Measurements from ENCODE around the gene TBC1D22B. TPM values are rescaled to one million over a fixed set of nuclear protein-coding genes. Genes with fewer than 3 reads are reported as not detected.

Gene TBC1D22B
- total RNA-seq, 3 donors from 2014 or later, result 13.0 to 13.5 (median 13.2) TPM

DNA sequence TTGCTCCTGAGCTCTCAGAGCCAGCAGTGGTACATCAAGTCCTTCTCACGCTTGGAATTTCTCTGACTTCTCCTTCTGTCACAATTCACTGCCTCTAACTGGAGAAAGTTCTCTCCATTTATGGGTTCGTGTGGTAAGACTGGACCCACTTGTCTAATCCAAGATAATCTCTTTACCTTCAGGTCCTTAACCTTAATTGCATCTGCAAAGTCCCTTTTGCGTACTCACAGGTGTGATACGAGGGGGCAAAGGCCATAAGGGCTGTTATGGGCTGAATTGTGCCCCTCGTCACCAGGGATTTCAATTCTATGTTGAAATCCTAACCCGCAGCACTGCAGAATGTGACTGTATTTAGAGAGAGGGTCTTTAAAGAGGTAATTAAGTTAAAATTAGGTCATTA is 27.5 kb upstream of the TBC1D22B start:
- H3K9me3 Mint-ChIP-seq, result no peaks in the 10 kb centered on the region
- no peaks in the 10 kb centered on the region for H3K36me3 Mint-ChIP-seq (ENCODE audit: insufficient read depth)
- no peak overlapping the region for H3K4me3 Mint-ChIP-seq
- no peaks in the 10 kb centered on the region for H3K27me3 Mint-ChIP-seq (ENCODE audit: low read depth)
- ATAC-seq (no peak), DNase-seq (no peak)
- H3K4me1 Mint-ChIP-seq (ENCODE audit: low read depth), result peaks cover 2% of the 10 kb centered on the region

DNA sequence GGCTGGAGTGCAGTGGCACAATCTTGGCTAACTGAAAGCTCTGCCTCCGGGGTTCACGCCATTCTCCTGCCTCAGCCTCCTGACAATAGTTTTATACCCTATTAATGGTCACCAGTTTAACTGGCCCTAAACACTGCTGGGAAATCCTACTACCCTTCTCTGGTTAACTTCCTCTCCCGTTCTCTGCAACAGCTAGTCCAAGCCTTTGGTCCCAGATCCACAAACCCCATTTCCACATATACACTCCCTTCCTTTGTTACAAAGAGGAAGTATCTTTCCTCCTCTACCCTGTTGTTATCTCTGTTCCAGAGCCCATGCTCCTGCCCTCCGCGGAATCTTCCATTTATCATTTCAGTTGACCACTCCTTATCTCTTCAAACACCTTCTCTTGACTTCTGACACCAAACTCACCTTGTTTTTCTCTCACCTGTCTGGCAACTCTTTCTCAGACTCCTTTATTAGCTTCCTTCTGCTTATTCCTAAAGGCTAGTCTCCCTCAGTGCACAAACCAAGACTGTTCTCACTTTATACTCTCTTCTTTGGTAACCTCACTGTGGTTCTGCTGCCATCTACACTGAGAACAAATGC is 25.0 kb upstream of the TBC1D22B start:
- Mint-ChIP-seq H3K4me3 (no peak overlapping the region), H3K27me3 (ENCODE audit: low read depth) (no peaks in the 10 kb centered on the region)

DNA sequence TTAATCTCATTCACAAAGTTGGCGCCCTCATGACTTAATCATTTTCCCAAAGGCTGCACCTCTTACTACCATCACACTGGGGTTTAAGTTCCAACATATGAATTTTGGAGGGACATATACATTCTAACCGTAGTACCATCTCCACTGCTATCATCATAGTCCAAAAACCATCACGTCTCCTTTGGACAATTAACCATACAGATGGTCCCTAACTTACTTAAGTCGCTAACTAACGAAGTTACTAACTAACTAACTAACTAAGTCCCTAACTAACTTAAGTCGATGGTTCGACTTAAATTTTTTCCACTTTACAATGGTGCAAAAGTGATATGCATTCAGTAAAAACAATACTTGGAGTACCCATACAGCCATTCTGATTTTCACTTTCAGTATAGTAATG is 24.0 kb upstream of the TBC1D22B start:
- DNase-seq, result no peak
- Mint-ChIP-seq H3K4me3 (no peak overlapping the region), H3K27me3 (ENCODE audit: low read depth) (no peaks in the 10 kb centered on the region), H3K36me3 (ENCODE audit: insufficient read depth) (no peaks in the 10 kb centered on the region), H3K9me3 (no peaks in the 10 kb centered on the region), H3K4me1 (ENCODE audit: low read depth) (peaks cover 4% of the 10 kb centered on the region)
- ATAC-seq, result no peak

More for the DNA sequence above, 25.0 kb upstream of the TBC1D22B start:
- peaks cover 2% of the 10 kb centered on the region for H3K4me1 Mint-ChIP-seq (ENCODE audit: low read depth)
- ATAC-seq (no peak), DNase-seq (no peak)
- no peaks in the 10 kb centered on the region for H3K36me3 Mint-ChIP-seq (ENCODE audit: insufficient read depth)
- no peaks in the 10 kb centered on the region for H3K9me3 Mint-ChIP-seq

DNA sequence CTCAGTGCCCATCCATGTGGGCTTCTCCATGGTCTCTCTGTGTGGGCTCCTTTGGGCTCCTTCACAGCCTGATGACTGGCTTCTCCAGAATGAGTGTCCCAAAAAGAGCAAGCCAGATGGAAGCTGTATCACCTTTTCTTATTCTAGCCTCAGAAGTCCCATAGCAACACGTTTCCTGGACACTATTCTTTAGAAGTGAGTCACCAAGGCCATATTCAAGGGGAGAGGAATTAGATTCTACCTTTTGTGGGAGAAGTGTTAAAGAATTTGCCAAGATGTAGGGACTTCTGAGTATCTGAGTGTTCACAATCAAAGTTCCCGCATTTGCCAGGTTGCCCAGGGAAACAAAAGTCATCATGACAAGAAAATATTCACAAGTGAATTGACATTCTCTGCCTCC is 20.7 kb upstream of the TBC1D22B start:
- Mint-ChIP-seq H3K4me3 (no peak overlapping the region), H3K4me1 (ENCODE audit: low read depth) (peaks cover 16% of the 10 kb centered on the region), H3K9me3 (no peaks in the 10 kb centered on the region), H3K36me3 (ENCODE audit: insufficient read depth) (no peaks in the 10 kb centered on the region), H3K27me3 (ENCODE audit: low read depth) (no peaks in the 10 kb centered on the region)
- ATAC-seq, result no peak
- DNase-seq, result no peak

DNA sequence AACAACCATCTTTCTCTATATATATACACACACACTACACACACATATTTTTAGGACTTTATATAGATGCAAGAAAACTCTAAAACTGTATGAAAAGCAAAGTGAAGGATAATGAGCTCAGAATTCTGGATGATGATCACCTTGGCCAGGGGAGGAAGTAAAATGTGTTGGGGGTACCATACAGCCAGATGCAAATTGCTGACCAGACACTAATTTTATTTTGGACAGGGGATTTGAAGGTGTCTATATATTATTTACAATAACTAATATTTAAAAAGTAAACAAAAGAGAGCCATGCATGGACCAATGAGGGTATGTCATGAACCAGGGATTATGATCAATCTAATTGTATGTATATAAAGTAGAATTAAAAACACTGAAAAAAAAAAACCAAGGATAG is 19.8 kb upstream of the TBC1D22B start:
- Mint-ChIP-seq H3K4me1 (ENCODE audit: low read depth) (peaks cover 25% of the 10 kb centered on the region), H3K36me3 (ENCODE audit: insufficient read depth) (no peaks in the 10 kb centered on the region), H3K4me3 (no peak overlapping the region), H3K27me3 (ENCODE audit: low read depth) (no peaks in the 10 kb centered on the region), H3K9me3 (no peaks in the 10 kb centered on the region)
- DNase-seq, result no peak
- ATAC-seq, result no peak

DNA sequence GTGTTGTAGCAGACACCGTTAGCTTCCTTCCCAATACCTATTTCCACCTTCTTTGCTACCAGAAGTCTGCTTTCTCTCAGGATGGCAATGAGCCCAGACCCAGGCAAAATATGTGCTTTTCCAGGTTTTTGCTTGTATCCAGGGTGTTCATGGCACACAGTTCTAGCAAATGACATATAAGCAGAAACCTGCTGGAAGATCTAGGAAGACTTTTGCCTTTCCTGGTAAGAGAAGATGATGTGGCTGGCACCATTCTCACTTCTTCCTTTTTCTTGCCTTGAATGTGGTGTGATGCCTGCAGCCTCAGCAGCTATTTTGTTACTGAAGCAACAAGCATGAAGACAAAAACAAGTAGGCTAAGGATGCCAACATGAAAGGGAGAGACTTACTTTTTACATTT is 19.2 kb upstream of the TBC1D22B start:
- H3K27me3 Mint-ChIP-seq (ENCODE audit: low read depth), result no peaks in the 10 kb centered on the region
- DNase-seq (no peak), ATAC-seq (no peak)
- H3K9me3 Mint-ChIP-seq, result no peaks in the 10 kb centered on the region
- peaks cover 25% of the 10 kb centered on the region for H3K4me1 Mint-ChIP-seq (ENCODE audit: low read depth)
- H3K4me3 Mint-ChIP-seq, result no peak overlapping the region
- no peaks in the 10 kb centered on the region for H3K36me3 Mint-ChIP-seq (ENCODE audit: insufficient read depth)

DNA sequence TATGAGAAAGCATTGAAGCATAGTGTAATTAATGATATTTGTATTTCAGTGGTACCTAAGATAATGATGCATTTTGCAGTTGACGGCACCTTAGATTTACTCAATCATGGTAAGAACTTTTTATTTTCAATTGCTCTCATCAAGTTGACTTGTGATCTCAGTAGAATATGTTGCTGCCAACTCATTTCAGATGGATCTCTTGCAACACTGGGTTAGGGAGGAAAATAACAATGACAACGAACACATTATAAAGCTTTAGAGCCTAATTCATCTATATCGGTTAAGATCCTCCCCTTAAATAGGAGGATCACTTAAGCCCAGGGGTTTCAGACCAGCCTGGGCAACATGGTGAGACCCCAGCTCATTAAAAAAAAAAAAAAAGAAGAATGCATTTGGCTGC is 18.0 kb upstream of the TBC1D22B start:
- H3K27me3 Mint-ChIP-seq (ENCODE audit: low read depth), result no peaks in the 10 kb centered on the region
- H3K9me3 Mint-ChIP-seq, result no peaks in the 10 kb centered on the region
- DNase-seq, result no peak
- no peak overlapping the region for H3K4me3 Mint-ChIP-seq
- no peak for ATAC-seq
- H3K4me1 Mint-ChIP-seq (ENCODE audit: low read depth), result peaks cover 25% of the 10 kb centered on the region
- H3K36me3 Mint-ChIP-seq (ENCODE audit: insufficient read depth), result no peaks in the 10 kb centered on the region

DNA sequence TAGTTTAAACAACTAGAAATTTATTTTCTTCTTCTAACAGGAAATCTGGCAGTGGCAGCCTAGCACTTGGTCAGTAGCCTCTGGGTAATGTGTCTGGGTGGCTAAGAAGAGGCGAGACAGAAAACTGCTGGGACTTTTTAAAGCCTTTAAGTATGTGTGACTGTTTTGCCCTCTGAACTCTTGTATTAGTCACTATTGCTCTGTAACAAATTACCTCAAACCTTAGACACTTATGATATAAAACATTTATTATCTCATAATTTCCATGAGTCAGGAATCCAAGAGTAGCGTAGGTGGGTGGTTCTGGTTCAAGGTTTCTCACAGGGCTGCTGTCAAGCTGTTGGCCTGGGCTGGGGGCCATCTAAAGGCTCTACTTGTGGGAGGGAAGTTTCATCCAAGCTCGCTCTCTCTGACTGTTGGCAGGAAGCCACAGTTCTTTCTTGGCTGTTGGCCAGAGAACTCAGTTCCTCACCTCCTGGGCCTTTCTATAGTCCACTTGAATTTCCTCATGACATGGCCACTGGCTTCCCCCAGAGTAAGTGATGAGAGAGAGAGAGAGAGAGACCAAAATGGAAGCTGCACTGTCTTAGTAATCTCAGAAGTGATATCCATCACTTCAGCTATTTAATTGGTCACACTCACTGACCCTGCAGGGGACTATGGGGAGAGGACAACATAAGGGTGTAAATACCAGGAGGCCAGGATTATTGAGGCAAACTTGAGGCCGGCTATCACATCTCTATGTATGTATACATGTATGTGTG is 17.4 kb upstream of the TBC1D22B start:
- Mint-ChIP-seq H3K27me3 (ENCODE audit: low read depth) (no peaks in the 10 kb centered on the region), H3K4me3 (peak overlapping the region; percentile 27), H3K4me1 (ENCODE audit: low read depth) (peaks cover 25% of the 10 kb centered on the region), H3K36me3 (ENCODE audit: insufficient read depth) (no peaks in the 10 kb centered on the region), H3K9me3 (no peaks in the 10 kb centered on the region)
- ATAC-seq (peak; percentile 95 to 96), DNase-seq (peak; percentile 64)

DNA sequence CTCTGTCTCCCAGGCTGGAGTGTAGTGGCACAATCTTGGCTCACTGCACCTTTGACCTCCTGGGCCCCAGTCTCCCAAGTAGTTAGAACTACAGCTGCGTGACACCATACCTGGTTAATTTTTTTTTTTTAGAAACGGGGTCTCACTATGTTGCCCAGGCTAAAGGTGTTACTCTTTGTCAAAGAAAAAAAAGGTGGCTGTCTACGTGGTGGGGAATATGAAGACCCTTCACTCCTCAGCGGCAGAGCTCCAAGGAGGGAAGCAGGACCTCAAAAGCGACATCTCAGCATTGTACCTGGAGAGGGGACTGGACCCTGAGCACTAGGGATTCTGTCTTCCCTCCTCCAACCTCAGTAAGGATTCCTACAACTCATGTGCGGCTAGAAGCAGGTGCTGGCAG is 16.4 kb upstream of the TBC1D22B start:
- no peaks in the 10 kb centered on the region for H3K36me3 Mint-ChIP-seq (ENCODE audit: insufficient read depth)
- no peaks in the 10 kb centered on the region for H3K27me3 Mint-ChIP-seq (ENCODE audit: low read depth)
- peaks cover 25% of the 10 kb centered on the region for H3K4me1 Mint-ChIP-seq (ENCODE audit: low read depth)
- H3K4me3 Mint-ChIP-seq, result no peak overlapping the region
- no peaks in the 10 kb centered on the region for H3K9me3 Mint-ChIP-seq
- DNase-seq (no peak), ATAC-seq (no peak)

DNA sequence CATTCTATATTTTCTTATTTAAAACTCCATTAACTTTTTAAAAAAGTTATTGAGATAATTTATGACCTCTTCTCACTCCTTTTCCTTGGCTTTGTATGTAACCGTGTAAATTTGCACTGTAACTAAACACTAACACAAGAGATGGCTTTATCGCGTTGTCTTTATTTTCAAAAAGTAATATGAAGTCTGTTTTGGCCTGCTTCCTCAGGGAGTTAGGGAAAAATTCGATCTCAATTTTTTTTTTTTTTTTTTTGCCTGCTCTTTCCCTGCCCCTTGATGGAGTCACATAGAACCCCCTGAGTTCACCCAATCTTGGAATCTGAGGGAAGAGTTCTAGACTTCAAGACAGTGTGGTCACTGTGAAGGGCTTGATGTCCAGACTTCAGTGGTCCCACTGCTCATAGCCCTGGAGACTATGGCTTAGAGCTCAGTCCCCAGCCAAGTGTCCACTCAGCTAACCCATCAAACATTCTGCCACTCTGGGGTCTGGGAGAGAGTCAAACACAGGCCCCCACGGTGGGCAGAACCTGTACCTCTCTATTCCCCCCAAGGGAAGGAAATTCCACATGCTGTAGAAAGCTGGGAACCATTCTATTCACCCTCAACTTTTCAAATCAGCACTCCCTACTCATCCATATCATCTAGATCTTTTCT is 15.7 kb upstream of the TBC1D22B start:
- peaks cover 25% of the 10 kb centered on the region for H3K4me1 Mint-ChIP-seq (ENCODE audit: low read depth)
- no peak overlapping the region for H3K4me3 Mint-ChIP-seq
- ATAC-seq (no peak), DNase-seq (no peak)
- H3K27me3 Mint-ChIP-seq (ENCODE audit: low read depth), result no peaks in the 10 kb centered on the region
- H3K9me3 Mint-ChIP-seq, result no peaks in the 10 kb centered on the region
- H3K36me3 Mint-ChIP-seq (ENCODE audit: insufficient read depth), result no peaks in the 10 kb centered on the region

DNA sequence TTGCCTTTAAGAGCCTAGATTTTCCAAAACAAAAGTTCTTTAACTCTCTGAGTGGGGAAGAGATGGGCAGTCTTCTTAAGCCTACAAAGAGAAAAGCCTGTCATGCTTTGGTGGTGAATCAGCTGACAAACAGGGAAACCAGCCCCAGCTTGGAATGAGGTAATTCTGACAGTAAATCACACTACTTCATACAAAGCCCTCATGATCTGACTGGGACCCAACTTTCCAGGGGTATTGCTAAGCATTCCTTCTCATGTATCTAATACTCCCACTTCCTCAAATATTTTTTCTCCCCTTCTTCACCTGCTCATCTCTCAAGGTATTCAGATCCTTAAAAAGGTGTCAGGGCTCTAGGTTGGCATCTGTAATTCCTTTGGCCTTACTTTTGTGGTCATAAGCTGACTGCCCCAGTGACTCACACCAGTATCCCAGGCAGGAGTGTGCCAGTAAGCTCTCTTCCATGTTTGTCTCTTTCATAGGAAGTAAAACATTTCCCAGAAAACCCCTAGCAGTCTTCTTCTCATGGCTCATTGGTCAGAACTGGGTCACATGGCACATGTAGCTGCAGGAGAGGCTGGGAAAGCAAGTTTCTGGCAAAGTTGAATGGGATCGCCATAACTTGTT is 15.0 kb upstream of the TBC1D22B start:
- no peak for ATAC-seq
- Mint-ChIP-seq H3K9me3 (no peaks in the 10 kb centered on the region), H3K4me1 (ENCODE audit: low read depth) (peaks cover 25% of the 10 kb centered on the region), H3K36me3 (ENCODE audit: insufficient read depth) (no peaks in the 10 kb centered on the region), H3K4me3 (no peak overlapping the region), H3K27me3 (ENCODE audit: low read depth) (no peaks in the 10 kb centered on the region)
- DNase-seq, result no peak

DNA sequence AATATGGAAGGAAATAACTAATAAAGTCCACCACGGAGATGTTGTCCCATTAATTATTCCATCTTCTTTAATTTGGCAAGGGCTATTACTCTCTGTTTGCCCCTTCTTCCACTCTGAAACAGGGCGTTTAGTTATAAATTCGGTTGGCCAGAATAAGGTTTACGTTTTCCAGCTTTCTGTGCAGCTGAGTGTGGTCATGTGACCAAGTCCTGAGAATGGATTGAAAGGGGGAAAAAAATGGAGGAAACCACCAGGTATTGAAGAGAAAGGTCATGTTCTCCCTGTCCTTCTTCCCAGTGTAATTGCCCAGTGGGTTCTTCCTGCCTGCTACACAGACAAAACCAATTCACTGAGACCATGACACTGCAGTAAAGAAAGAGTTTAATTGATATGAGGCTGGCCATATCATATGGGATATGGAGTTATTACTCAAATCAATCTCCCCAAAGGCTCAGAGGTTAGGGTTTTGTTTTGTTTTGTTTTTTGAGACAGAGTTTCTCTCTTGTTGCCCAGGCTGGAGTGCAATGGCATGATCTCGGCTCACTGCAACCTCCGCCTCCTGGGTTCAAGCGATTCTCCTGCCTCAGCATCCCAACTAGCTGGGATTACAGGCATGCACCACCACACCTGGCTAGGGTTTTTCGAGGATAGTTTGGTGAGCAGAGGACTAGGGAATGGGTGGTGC is 14.3 kb upstream of the TBC1D22B start:
- Mint-ChIP-seq H3K4me3 (no peak overlapping the region), H3K4me1 (ENCODE audit: low read depth) (peaks cover 24% of the 10 kb centered on the region), H3K27me3 (ENCODE audit: low read depth) (no peaks in the 10 kb centered on the region), H3K9me3 (no peaks in the 10 kb centered on the region), H3K36me3 (ENCODE audit: insufficient read depth) (no peaks in the 10 kb centered on the region)
- DNase-seq (no peak), ATAC-seq (no peak)

DNA sequence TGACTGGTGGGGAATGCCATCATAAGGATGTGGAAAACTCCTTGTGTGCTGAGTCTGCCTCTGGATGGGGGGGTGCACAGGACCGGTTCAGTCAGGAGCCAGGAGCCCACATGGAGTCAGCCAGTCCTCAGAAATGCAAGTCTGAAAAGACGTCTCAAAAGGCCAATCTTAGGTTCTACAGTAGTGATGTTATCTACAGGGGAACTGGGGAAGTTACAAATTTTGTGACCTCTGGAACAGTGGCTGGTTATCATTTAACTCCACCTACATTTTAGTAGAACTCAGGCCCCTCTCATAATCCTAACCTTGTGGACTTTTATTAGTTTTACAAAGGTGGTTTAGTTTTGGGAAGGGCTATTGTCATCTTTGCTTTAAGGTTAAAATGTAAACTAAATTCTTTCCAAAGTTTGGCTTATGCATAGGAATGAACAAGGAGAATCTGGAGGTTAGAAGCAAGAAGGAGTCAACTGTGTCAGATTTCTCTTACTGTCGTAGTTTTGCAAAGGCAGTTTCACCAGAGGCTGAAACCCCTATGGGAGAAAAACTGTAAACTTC is 13.7 kb upstream of the TBC1D22B start:
- DNase-seq (no peak), ATAC-seq (no peak)
- Mint-ChIP-seq H3K36me3 (ENCODE audit: insufficient read depth) (no peaks in the 10 kb centered on the region), H3K9me3 (no peaks in the 10 kb centered on the region), H3K27me3 (ENCODE audit: low read depth) (no peaks in the 10 kb centered on the region), H3K4me3 (no peak overlapping the region), H3K4me1 (ENCODE audit: low read depth) (peaks cover 24% of the 10 kb centered on the region)
